Right atrium auricular region (tissue), 2 donors: ENCODE measurements around the gene PURA. TPM values are rescaled to one million over a fixed set of nuclear protein-coding genes. Genes with fewer than 3 reads are reported as not detected.

Experiments used
- DNase-seq: peaks from one replicate; pipeline ENCODE4 v3.0.0-alpha.2; 2019; ENCODE audit warnings: low spot score
- H3K27ac ChIP-seq, 2 donors: fragments of 200-600 bp; sonication (generic); 1 replicate in 1 of 2; 2 replicates in 1 of 2; pipeline ENCODE4 v1.5.1; 2016 to 2019
- H3K27me3 ChIP-seq, 2 donors: fragments of 200-600 bp; sonication (generic); one replicate each; pipeline versions ENCODE4 v1.5.1 to v1.6.0; 2017 to 2019
- H3K36me3 ChIP-seq: fragments of 200-600 bp; sonication (generic); one replicate; pipeline ENCODE4 v1.5.1; 2016
- H3K4me1 ChIP-seq, 2 donors: fragments of 200-600 bp; sonication (generic); one replicate each; pipeline versions ENCODE4 v1.5.1 to v1.6.0; 2017 to 2019
- H3K4me3 ChIP-seq, 2 donors: fragments of 200-600 bp; sonication (generic); 1 replicate in 1 of 2; 2 replicates in 1 of 2; pipeline ENCODE4 v1.5.1; 2017 to 2019; ENCODE audit warnings: mild to moderate bottlenecking in 1 of 2, moderate library complexity in 1 of 2
- H3K9me3 ChIP-seq, 2 donors: fragments of 200-600 bp; sonication (generic); one replicate each; pipeline ENCODE4 v1.5.1; 2019
- CTCF ChIP-seq, 2 donors: fragments of 200-600 bp; sonication (generic); IDR thresholded peaks; one replicate each; pipeline ENCODE4 v1.5.1; 2019; ENCODE audit warnings: antibody characterized with exemption in 2 of 2
- total RNA-seq, 2 donors: library from RNA; depleted of rRNA; stranded (reverse); fragments of >200 nt; gene quantifications; one replicate each; pipeline ENCODE4 v1.1.0, GENCODE V29; 2016

Gene PURA
- total RNA-seq, 2 donors from 2014 or later: 23.9 to 25.1 TPM

GRCh38 chr5:140111011-140111858 is 2.7 kb upstream of the PURA start:
- Histone ChIP-seq H3K27ac (no peak overlapping the region), H3K27me3 (no peaks in the 10 kb centered on the region), H3K4me3 (no peak overlapping the region), H3K36me3 (no peaks in the 10 kb centered on the region), H3K4me1 (peaks cover 0 to 65% of the 10 kb centered on the region in 2 donors), H3K9me3 (no peaks in the 10 kb centered on the region)
- DNase-seq: no peak
- no peak for TF ChIP-seq CTCF (IDR thresholded peaks at IDR 0.05)

GRCh38 chr5:140111859-140112551 is 1.9 kb upstream of the PURA start:
- H3K4me3 ChIP-seq: no peak overlapping the region
- H3K27ac ChIP-seq: peak overlapping the region in 1 of 2 donors; percentile 95
- no peak for TF ChIP-seq CTCF (IDR thresholded peaks at IDR 0.05)
- H3K36me3 ChIP-seq: no peaks in the 10 kb centered on the region
- H3K4me1 ChIP-seq: peaks cover 0 to 65% of the 10 kb centered on the region in 2 donors
- no peak for DNase-seq
- H3K27me3 ChIP-seq: no peaks in the 10 kb centered on the region
- no peaks in the 10 kb centered on the region for H3K9me3 ChIP-seq

- no peak for TF ChIP-seq CTCF (IDR thresholded peaks at IDR 0.05)
- peak overlapping the region; percentile 88 to 95 for H3K27ac ChIP-seq
- H3K27me3 ChIP-seq: no peaks in the 10 kb centered on the region
- peaks cover 0 to 70% of the 10 kb centered on the region in 2 donors for H3K4me1 ChIP-seq
- DNase-seq: no peak
- H3K4me3 ChIP-seq: peak overlapping the region; percentile 78 to 84
- no peaks in the 10 kb centered on the region for H3K36me3 ChIP-seq
- H3K9me3 ChIP-seq: no peaks in the 10 kb centered on the region
Observed at GRCh38 chr5:140112685-140113179, 1.2 kb upstream of the PURA start.

GRCh38 chr5:140113180-140113698 is 670 bp upstream of the PURA start:
- no peaks in the 10 kb centered on the region for H3K36me3 ChIP-seq
- peak overlapping the region; percentile 78 to 84 for H3K4me3 ChIP-seq
- peak overlapping the region; percentile 88 to 95 for H3K27ac ChIP-seq
- no peak for DNase-seq
- TF ChIP-seq CTCF (IDR thresholded peaks at IDR 0.05): no peak
- H3K4me1 ChIP-seq: peaks cover 0 to 73% of the 10 kb centered on the region in 2 donors
- no peaks in the 10 kb centered on the region for H3K9me3 ChIP-seq
- no peaks in the 10 kb centered on the region for H3K27me3 ChIP-seq

GRCh38 chr5:140114341-140115185 is 654 bp downstream of the PURA start:
- Histone ChIP-seq H3K4me3 (peak overlapping the region; percentile 78 to 84), H3K36me3 (no peaks in the 10 kb centered on the region), H3K27ac (peak overlapping the region; percentile 88 to 95), H3K27me3 (no peaks in the 10 kb centered on the region), H3K9me3 (no peaks in the 10 kb centered on the region), H3K4me1 (peaks cover 0 to 65% of the 10 kb centered on the region in 2 donors)
- no peak for TF ChIP-seq CTCF (IDR thresholded peaks at IDR 0.05)
- DNase-seq: peak; percentile 66
